Endothelial cell of umbilical vein (primary cell): ENCODE data around the gene VKORC1.

ENCODE experiments used
- CTCF ChIP-seq, 2 donors: IDR thresholded peaks; 1 replicate in 1 of 2; 2 replicates in 1 of 2; pipeline ENCODE4 v1.5.1; 2011; ENCODE audit warnings: low read length in 2 of 2, mild to moderate bottlenecking in 2 of 2, moderate library complexity in 2 of 2, control low read depth in 1 of 2, inconsistent platforms in 1 of 2, low read depth in 1 of 2; ENCODE audit not compliant: insufficient read depth in 1 of 2; ENCODE audit errors: extremely low read depth in 1 of 2
- JUN ChIP-seq: IDR thresholded peaks from 2 replicates; pipeline ENCODE4 v1.6.1; 2011; ENCODE audit warnings: borderline replicate concordance, low read depth; ENCODE audit not compliant: insufficient read length, insufficient read depth
- MYC ChIP-seq: IDR thresholded peaks from one replicate; pipeline ENCODE4 v1.6.1; 2011; ENCODE audit warnings: mild to moderate bottlenecking, low read depth, low read length
- POLR2A ChIP-seq: IDR thresholded peaks from 2 replicates; pipeline ENCODE4 v1.6.1; 2012; ENCODE audit warnings: low read depth, mild to moderate bottlenecking, control low read depth, low read length
- POLR2AphosphoS5 ChIP-seq: IDR thresholded peaks from 2 replicates; pipeline ENCODE4 v1.6.1; 2012; ENCODE audit warnings: low read depth, mild to moderate bottlenecking, control low read depth, low read length, moderate library complexity; ENCODE audit not compliant: insufficient read depth

GRCh38 chr16:31080756-31081419 lies 13.7 kb downstream of the VKORC1 start:
- TF ChIP-seq POLR2AphosphoS5 (no peak), POLR2A (no peak), CTCF (IDR thresholded peaks at IDR 0.05; ENCODE audit: extremely low read depth in 1 of 2, insufficient read depth in 1 of 2, low read depth in 1 of 2, low read length in 2 of 2) (no peak), MYC (no peak), JUN (no peak)
